H9 (cell line): ENCODE results near the gene PPP2R3B. TPM values are rescaled to one million over a fixed set of nuclear protein-coding genes. Genes with fewer than 3 reads are reported as not detected.

Experiments used
- DNase-seq: peaks from one replicate; pipeline ENCODE4 v3.0.0-alpha.2; 2017
- H2AFZ ChIP-seq: one replicate; pipeline ENCODE4 v1.6.1; 2013; ENCODE audit warnings: mild to moderate bottlenecking, low read length, control low read depth, moderate library complexity
- H2AK5ac ChIP-seq: 2 replicates; pipeline ENCODE4 v1.6.1; 2013; ENCODE audit warnings: low read length, control low read depth, mixed read lengths; ENCODE audit not compliant: insufficient read length
- H2BK120ac ChIP-seq: one replicate; pipeline ENCODE4 v1.6.1; 2013; ENCODE audit warnings: low read depth, mild to moderate bottlenecking, low read length, control low read depth, inconsistent platforms; ENCODE audit not compliant: poor library complexity, severe bottlenecking
- H2BK12ac ChIP-seq: 2 replicates; pipeline ENCODE4 v1.6.1; 2013; ENCODE audit warnings: low read length, control low read depth, mixed read lengths, low read depth; ENCODE audit not compliant: insufficient read length
- H2BK15ac ChIP-seq: 2 replicates; pipeline ENCODE4 v1.6.1; 2013; ENCODE audit warnings: low read depth, low read length, control low read depth
- H2BK20ac ChIP-seq: one replicate; pipeline ENCODE4 v1.6.1; 2013; ENCODE audit warnings: low read depth, mild to moderate bottlenecking, low read length, control low read depth, inconsistent platforms; ENCODE audit not compliant: poor library complexity, severe bottlenecking
- H2BK5ac ChIP-seq: 2 replicates; pipeline ENCODE4 v1.6.1; 2013; ENCODE audit warnings: low read length, control low read depth, mixed read lengths; ENCODE audit not compliant: insufficient read length
- H3K14ac ChIP-seq: 2 replicates; pipeline ENCODE4 v1.6.1; 2013; ENCODE audit warnings: low read length, control low read depth; ENCODE audit not compliant: insufficient read depth
- H3K18ac ChIP-seq: 2 replicates; pipeline ENCODE4 v1.6.1; 2013; ENCODE audit warnings: low read depth, mild to moderate bottlenecking, mixed read lengths, low read length, control low read depth; ENCODE audit not compliant: insufficient read length
- H3K23ac ChIP-seq: 2 replicates; pipeline ENCODE4 v1.6.1; 2013; ENCODE audit warnings: low read length, control low read depth, mixed read lengths, low read depth; ENCODE audit not compliant: insufficient read length
- H3K23me2 ChIP-seq: 2 replicates; pipeline ENCODE4 v1.6.1; 2013; ENCODE audit warnings: low read depth, mild to moderate bottlenecking, mixed read lengths, low read length, control low read depth; ENCODE audit not compliant: insufficient read length, poor library complexity, severe bottlenecking
- H3K27ac ChIP-seq: 2 replicates; pipeline ENCODE4 v1.5.1; 2013; ENCODE audit warnings: low read length, control low read depth, mixed read lengths, low read depth; ENCODE audit not compliant: insufficient read length
- H3K27me3 ChIP-seq: 2 replicates; pipeline ENCODE4 v1.6.1; 2013; ENCODE audit warnings: low read length, control low read depth, inconsistent platforms; ENCODE audit not compliant: insufficient read depth
- H3K4ac ChIP-seq: 2 replicates; pipeline ENCODE4 v1.6.1; 2013; ENCODE audit warnings: low read depth, mild to moderate bottlenecking, control low read depth, inconsistent platforms, low read length, moderate library complexity
- H3K4me1 ChIP-seq: 2 replicates; pipeline ENCODE4 v1.6.1; 2013; ENCODE audit warnings: low read length, control low read depth, inconsistent platforms; ENCODE audit not compliant: insufficient read depth
- H3K4me2 ChIP-seq: 2 replicates; pipeline ENCODE4 v1.6.1; 2013; ENCODE audit warnings: low read length, control low read depth, mixed read lengths; ENCODE audit not compliant: insufficient read length, insufficient read depth
- H3K56ac ChIP-seq: 2 replicates; pipeline ENCODE4 v1.6.1; 2013; ENCODE audit warnings: low read depth, mild to moderate bottlenecking, mixed read lengths, low read length, control low read depth; ENCODE audit not compliant: insufficient read length
- H3K79me1 ChIP-seq: 2 replicates; pipeline ENCODE4 v1.6.1; 2013; ENCODE audit warnings: low read depth, mild to moderate bottlenecking, moderate library complexity, low read length, control low read depth, inconsistent platforms; ENCODE audit not compliant: insufficient read depth, poor library complexity, severe bottlenecking
- H3K79me2 ChIP-seq: 2 replicates; pipeline ENCODE4 v1.6.1; 2013; ENCODE audit warnings: low read length, control low read depth, inconsistent platforms; ENCODE audit not compliant: insufficient read depth
- H3K9ac ChIP-seq: 2 replicates; pipeline ENCODE4 v1.6.1; 2013; ENCODE audit warnings: low read length, control low read depth, mixed read lengths; ENCODE audit not compliant: insufficient read length; ENCODE audit errors: extremely low read depth
- H3K9me3 ChIP-seq: one replicate; pipeline ENCODE4 v1.6.1; 2013; ENCODE audit warnings: low read depth, low read length, inconsistent platforms; ENCODE audit not compliant: control insufficient read depth
- H3T11ph ChIP-seq: one replicate; pipeline ENCODE4 v1.6.1; 2013; ENCODE audit warnings: mild to moderate bottlenecking, low read length, control low read depth, inconsistent platforms
- H4K20me1 ChIP-seq: one replicate; pipeline ENCODE4 v1.6.1; 2013; ENCODE audit not compliant: control insufficient read depth, insufficient read length, insufficient read depth
- H4K5ac ChIP-seq: 2 replicates; pipeline ENCODE4 v1.6.1; 2013; ENCODE audit warnings: low read depth, mild to moderate bottlenecking, mixed read lengths, low read length, control low read depth; ENCODE audit not compliant: insufficient read length
- H4K8ac ChIP-seq: replicated peaks from 2 replicates; pipeline ENCODE4 v1.6.1; 2013; ENCODE audit warnings: low read length, control low read depth, mixed read lengths, low read depth; ENCODE audit not compliant: insufficient read length
- H4K91ac ChIP-seq: 2 replicates; pipeline ENCODE4 v1.6.1; 2013; ENCODE audit warnings: low read depth, mild to moderate bottlenecking, moderate library complexity, mixed read lengths, low read length, control low read depth; ENCODE audit not compliant: insufficient read length
- H3K27ac Mint-ChIP-seq, 3 experiments: 2 replicates in 2 of 3; 3 replicates in 1 of 3; pipeline ENCODE4 v1.8.0; 2020 to 2021; ENCODE audit warnings: mixed read lengths in 3 of 3, mild to moderate bottlenecking in 1 of 3, moderate library complexity in 1 of 3
- H3K27me3 Mint-ChIP-seq: 2 replicates; pipeline ENCODE4 v1.8.0; 2021; ENCODE audit warnings: low read depth, mild to moderate bottlenecking, moderate library complexity, mixed read lengths
- H3K36me3 Mint-ChIP-seq, 3 experiments: 2 replicates in 2 of 3; 3 replicates in 1 of 3; pipeline ENCODE4 v1.8.0; 2020 to 2021; ENCODE audit warnings: low read depth in 3 of 3, mixed read lengths in 3 of 3; ENCODE audit not compliant: insufficient read depth in 1 of 3
- H3K4me1 Mint-ChIP-seq, 2 experiments: 2 replicates each; pipeline ENCODE4 v1.8.0; 2020; ENCODE audit warnings: mixed read lengths in 2 of 2
- H3K4me3 Mint-ChIP-seq, 2 experiments: 2 replicates in 1 of 2; 3 replicates in 1 of 2; pipeline ENCODE4 v1.8.0; 2020 to 2021; ENCODE audit warnings: mild to moderate bottlenecking in 2 of 2, mixed read lengths in 2 of 2, moderate library complexity in 1 of 2
- H3K9me3 Mint-ChIP-seq, 2 experiments: 2 replicates in 1 of 2; 3 replicates in 1 of 2; pipeline ENCODE4 v1.8.0; 2020; ENCODE audit warnings: mild to moderate bottlenecking in 2 of 2, mixed read lengths in 2 of 2, moderate library complexity in 1 of 2
- WGBS: extraction: QIAGEN DNeasy Blood & Tissue Kit; methylation state at CpG from one replicate; pipeline ENCODE4 v1.1.7; 2013; ENCODE audit warnings: missing lambda C conversion rate, low lambda C conversion rate, mixed read lengths; ENCODE audit not compliant: insufficient read length; ENCODE audit errors: extremely low coverage; 5-methylcytosine and 5-hydroxymethylcytosine counted together
- total RNA-seq: library from RNA; stranded (reverse); gene quantifications from 2 replicates; pipeline ENCODE4 v1.2.1, GENCODE V29; 2021
- TF ChIP-seq, protein P1 (sequence below): fragments of 200-600 bp; sonication (generic); conservative IDR thresholded peaks from 3 replicates; pipeline ENCODE4 v1.8.0; 2021; ENCODE audit warnings: antibody characterized with exemption, mild to moderate bottlenecking

PPP2R3B gene
- total RNA-seq, 1 experiment from 2014 or later: 72.1 TPM

DNA sequence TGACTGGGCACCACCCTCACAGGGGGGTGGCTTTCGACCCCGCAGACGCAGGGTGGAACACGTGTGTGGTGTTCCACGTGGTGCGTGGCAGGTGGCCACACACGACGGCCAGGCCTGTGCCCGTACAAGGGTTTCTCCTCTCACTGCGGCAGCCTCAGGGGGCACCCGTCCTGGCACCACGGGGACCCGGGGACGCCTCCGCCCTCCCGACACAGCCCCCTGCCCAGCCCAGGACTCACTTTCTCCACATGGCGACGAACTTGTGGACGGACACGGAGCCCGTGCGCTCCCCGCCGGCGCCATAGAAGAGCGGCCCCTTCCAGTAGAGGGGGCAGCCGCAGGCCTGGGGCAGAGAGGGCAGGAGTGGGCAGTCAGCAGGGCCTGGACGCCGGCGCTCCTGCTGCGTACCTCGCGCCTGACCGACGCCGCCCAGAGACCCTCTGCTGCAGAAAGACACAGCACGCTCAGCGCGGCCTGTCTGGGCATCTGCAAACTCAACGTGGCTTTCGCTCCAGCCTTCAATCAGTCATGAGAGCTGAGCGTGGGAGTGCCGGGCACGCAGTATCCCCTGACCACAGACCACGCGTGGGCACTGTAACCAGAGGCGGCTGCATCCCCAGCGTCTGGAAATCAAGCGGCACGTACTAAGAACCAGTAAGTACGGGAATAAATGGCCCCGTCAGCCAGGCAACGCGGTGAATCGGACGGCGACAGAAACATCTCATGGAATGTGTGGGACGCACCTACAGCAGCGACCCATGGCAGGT, 39.2 kb downstream of the PPP2R3B start:
- no peak overlapping the region for H3K23ac ChIP-seq
- H3K36me3 Mint-ChIP-seq: peaks cover 6 to 42% (median 37%) of the 10 kb centered on the region in 3 experiments; a peak in 6 of 7 replicates
- no peak overlapping the region for H2BK15ac ChIP-seq
- no peak for DNase-seq
- H3K56ac ChIP-seq: no peak overlapping the region
- no peaks in the 10 kb centered on the region for H4K20me1 ChIP-seq
- H3K4me1 ChIP-seq: no peaks in the 10 kb centered on the region
- no peaks in the 10 kb centered on the region for H3K9me3 Mint-ChIP-seq
- no peak overlapping the region for H3K18ac ChIP-seq
- no peaks in the 10 kb centered on the region for H3K27me3 ChIP-seq
- no peak overlapping the region for H3K4ac ChIP-seq
- H3K79me1 ChIP-seq: peaks cover 3% of the 10 kb centered on the region
- H3K27ac Mint-ChIP-seq: no peak overlapping the region
- no peak overlapping the region for H4K8ac ChIP-seq
- H3K14ac ChIP-seq: no peak overlapping the region
- H3K9me3 ChIP-seq: no peaks in the 10 kb centered on the region
- no peak overlapping the region for H2BK12ac ChIP-seq
- H3K23me2 ChIP-seq: no peaks in the 10 kb centered on the region
- H3K4me1 Mint-ChIP-seq: 0 out of 4 replicates have a peak, but pooled peaks cover 0 to 3% of the 10 kb centered on the region in 2 experiments
- no peak overlapping the region for H4K5ac ChIP-seq
- H2BK5ac ChIP-seq: no peak overlapping the region
- H2BK120ac ChIP-seq: no peak overlapping the region
- no peak overlapping the region for H3K4me3 Mint-ChIP-seq
- no peak overlapping the region for H3K27ac ChIP-seq
- no peaks in the 10 kb centered on the region; the same call in 1 of the 2 replicates for H3K27me3 Mint-ChIP-seq
- H2BK20ac ChIP-seq: no peak overlapping the region
- TF ChIP-seq, protein P1, sequence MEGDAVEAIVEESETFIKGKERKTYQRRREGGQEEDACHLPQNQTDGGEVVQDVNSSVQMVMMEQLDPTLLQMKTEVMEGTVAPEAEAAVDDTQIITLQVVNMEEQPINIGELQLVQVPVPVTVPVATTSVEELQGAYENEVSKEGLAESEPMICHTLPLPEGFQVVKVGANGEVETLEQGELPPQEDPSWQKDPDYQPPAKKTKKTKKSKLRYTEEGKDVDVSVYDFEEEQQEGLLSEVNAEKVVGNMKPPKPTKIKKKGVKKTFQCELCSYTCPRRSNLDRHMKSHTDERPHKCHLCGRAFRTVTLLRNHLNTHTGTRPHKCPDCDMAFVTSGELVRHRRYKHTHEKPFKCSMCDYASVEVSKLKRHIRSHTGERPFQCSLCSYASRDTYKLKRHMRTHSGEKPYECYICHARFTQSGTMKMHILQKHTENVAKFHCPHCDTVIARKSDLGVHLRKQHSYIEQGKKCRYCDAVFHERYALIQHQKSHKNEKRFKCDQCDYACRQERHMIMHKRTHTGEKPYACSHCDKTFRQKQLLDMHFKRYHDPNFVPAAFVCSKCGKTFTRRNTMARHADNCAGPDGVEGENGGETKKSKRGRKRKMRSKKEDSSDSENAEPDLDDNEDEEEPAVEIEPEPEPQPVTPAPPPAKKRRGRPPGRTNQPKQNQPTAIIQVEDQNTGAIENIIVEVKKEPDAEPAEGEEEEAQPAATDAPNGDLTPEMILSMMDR: no peak
- WGBS: no CpG with 5 or more reads among the region's 59 CpGs
- H3K4me2 ChIP-seq: no peak overlapping the region
- no peak overlapping the region for H3K9ac ChIP-seq
- H2AFZ ChIP-seq: no peak overlapping the region
- H4K91ac ChIP-seq: no peak overlapping the region
- H3T11ph ChIP-seq: no peak overlapping the region
- no peak overlapping the region for H2AK5ac ChIP-seq
- H3K79me2 ChIP-seq: no peaks in the 10 kb centered on the region; the same call in 1 of the 2 replicates
